HEK293 (cell line): ENCODE results near the gene ATAD1.

Experiments
- GLIS2 ChIP-seq: fragments of 450-650 bp; formaldehyde crosslinking; IDR thresholded peaks from 2 replicates; pipeline ENCODE4 v1.5.1; 2016; ENCODE audit warnings: missing biosample characterization, missing genetic modification characterization
- KLF1 ChIP-seq: fragments of 450-650 bp; formaldehyde crosslinking; IDR thresholded peaks from 2 replicates; pipeline ENCODE4 v1.5.1; 2016; ENCODE audit warnings: missing biosample characterization, missing genetic modification characterization
- MZF1 ChIP-seq: fragments of 450-650 bp; formaldehyde crosslinking; IDR thresholded peaks from 2 replicates; pipeline ENCODE4 v1.5.1; 2017; ENCODE audit warnings: missing biosample characterization, missing genetic modification characterization, borderline replicate concordance
- OSR2 ChIP-seq: fragments of 450-650 bp; formaldehyde crosslinking; IDR thresholded peaks from 2 replicates; pipeline ENCODE4 v1.5.1; 2016; ENCODE audit warnings: missing biosample characterization, missing genetic modification characterization
- REPIN1 ChIP-seq: fragments of 450-650 bp; formaldehyde crosslinking; IDR thresholded peaks from 2 replicates; pipeline ENCODE4 v1.5.1; 2017; ENCODE audit warnings: missing biosample characterization, missing genetic modification characterization, low read depth
- ZNF114 ChIP-seq: fragments of 450-650 bp; formaldehyde crosslinking; IDR thresholded peaks from 2 replicates; pipeline ENCODE4 v1.5.0; 2017; ENCODE audit warnings: missing biosample characterization, missing genetic modification characterization
- ZNF132 ChIP-seq: fragments of 450-650 bp; formaldehyde crosslinking; IDR thresholded peaks from 2 replicates; pipeline ENCODE4 v1.5.1; 2017; ENCODE audit warnings: missing biosample characterization, missing genetic modification characterization, borderline replicate concordance
- ZNF146 ChIP-seq: fragments of 450-650 bp; formaldehyde crosslinking; IDR thresholded peaks from 2 replicates; pipeline ENCODE4 v1.5.1; 2016; ENCODE audit warnings: missing biosample characterization, missing genetic modification characterization
- ZNF169 ChIP-seq: fragments of 450-650 bp; formaldehyde crosslinking; IDR thresholded peaks from 2 replicates; pipeline ENCODE4 v1.5.1; 2016; ENCODE audit warnings: missing biosample characterization, missing genetic modification characterization
- ZNF211 ChIP-seq: fragments of 450-650 bp; formaldehyde crosslinking; IDR thresholded peaks from 2 replicates; pipeline ENCODE4 v1.5.1; 2016; ENCODE audit warnings: low read depth, missing biosample characterization, missing genetic modification characterization
- ZNF302 ChIP-seq: fragments of 450-650 bp; formaldehyde crosslinking; IDR thresholded peaks from 2 replicates; pipeline ENCODE4 v1.5.1; 2016; ENCODE audit warnings: missing biosample characterization, missing genetic modification characterization, low read depth
- ZNF341 ChIP-seq: fragments of 450-650 bp; formaldehyde crosslinking; IDR thresholded peaks from 2 replicates; pipeline ENCODE4; 2016; ENCODE audit warnings: low read depth, missing biosample characterization, missing genetic modification characterization
- ZNF37A ChIP-seq: fragments of 450-650 bp; IDR thresholded peaks from 2 replicates; pipeline ENCODE4 v1.5.1; 2018; ENCODE audit warnings: missing biosample characterization, missing genetic modification characterization
- ZNF426 ChIP-seq: fragments of 450-650 bp; formaldehyde crosslinking; IDR thresholded peaks from 2 replicates; pipeline ENCODE4 v1.5.1; 2017; ENCODE audit warnings: missing biosample characterization, missing genetic modification characterization, mild to moderate bottlenecking, inconsistent platforms, moderate library complexity
- ZNF514 ChIP-seq: fragments of 450-650 bp; formaldehyde crosslinking; IDR thresholded peaks from 2 replicates; pipeline ENCODE4 v1.5.1; 2016; ENCODE audit warnings: missing biosample characterization, missing genetic modification characterization
- ZNF660 ChIP-seq: fragments of 450-650 bp; IDR thresholded peaks from 2 replicates; pipeline ENCODE4 v1.5.1; 2018; ENCODE audit warnings: missing biosample characterization, mild to moderate bottlenecking, missing genetic modification characterization
- TF ChIP-seq, protein P1 (sequence below): fragments of 450-650 bp; formaldehyde crosslinking; IDR thresholded peaks from 2 replicates; pipeline ENCODE4 v1.5.1; 2017; ENCODE audit warnings: missing biosample characterization, mild to moderate bottlenecking, missing genetic modification characterization, moderate library complexity
- TF ChIP-seq, protein P2 (sequence below): IDR thresholded peaks from 2 replicates; pipeline ENCODE4 v1.6.1; 2011; ENCODE audit warnings: mild to moderate bottlenecking, low read depth, low read length, borderline replicate concordance
- TF ChIP-seq, protein P3 (sequence below): fragments of 450-650 bp; formaldehyde crosslinking; IDR thresholded peaks from 2 replicates; pipeline ENCODE4 v1.5.1; 2017; ENCODE audit warnings: missing biosample characterization, missing genetic modification characterization
- TF ChIP-seq, protein P4 (sequence below): fragments of 450-650 bp; formaldehyde crosslinking; IDR thresholded peaks from 2 replicates; pipeline ENCODE4 v1.5.1; 2016; ENCODE audit warnings: missing biosample characterization, missing genetic modification characterization, borderline replicate concordance
- TF ChIP-seq, protein P5 (sequence below): fragments of 450-650 bp; formaldehyde crosslinking; IDR thresholded peaks from 2 replicates; pipeline ENCODE4 v1.5.1; 2016; ENCODE audit warnings: missing biosample characterization, missing genetic modification characterization
- TF ChIP-seq, protein P6 (sequence below): fragments of 450-650 bp; IDR thresholded peaks from 2 replicates; pipeline ENCODE4 v1.5.1; 2018; ENCODE audit warnings: missing biosample characterization, mild to moderate bottlenecking, missing genetic modification characterization
- TF ChIP-seq, protein P7 (sequence below): fragments of 450-650 bp; formaldehyde crosslinking; IDR thresholded peaks from 2 replicates; pipeline ENCODE4 v1.5.1; 2016; ENCODE audit warnings: missing biosample characterization, missing genetic modification characterization
- TF ChIP-seq, protein P8 (sequence below): fragments of 450-650 bp; formaldehyde crosslinking; IDR thresholded peaks from 2 replicates; pipeline ENCODE4 v1.5.1; 2017; ENCODE audit warnings: missing biosample characterization, missing genetic modification characterization

Gene ATAD1

DNA sequence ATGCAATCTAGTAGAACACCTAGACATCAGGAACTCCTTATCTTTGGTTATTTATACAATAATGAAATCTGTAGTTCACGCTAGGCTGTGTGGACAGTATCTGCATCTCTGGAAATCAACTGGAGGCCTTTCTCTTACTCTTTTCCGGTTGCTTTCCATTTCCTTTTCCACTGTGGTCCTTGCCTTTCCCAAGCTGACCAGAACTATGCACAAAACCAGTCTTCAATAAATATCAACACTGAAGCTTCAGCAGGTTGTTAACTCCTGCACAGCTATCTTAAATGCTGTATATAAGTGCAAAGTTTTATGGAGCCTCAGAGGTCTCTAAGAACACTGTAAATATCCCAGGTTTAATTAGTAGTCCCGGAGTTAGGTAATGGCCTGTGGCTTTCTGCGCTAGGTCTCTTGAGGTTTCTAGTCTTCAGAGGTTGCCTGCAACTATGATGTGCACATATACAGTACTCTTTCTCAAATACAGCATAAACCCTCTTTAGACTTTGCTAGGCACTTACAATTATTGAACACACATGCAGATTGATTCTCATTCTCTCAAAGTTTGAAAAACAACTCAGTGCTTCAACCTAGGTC lies 42.9 kb upstream of the ATAD1 start (continued):
- TF ChIP-seq, protein P1, sequence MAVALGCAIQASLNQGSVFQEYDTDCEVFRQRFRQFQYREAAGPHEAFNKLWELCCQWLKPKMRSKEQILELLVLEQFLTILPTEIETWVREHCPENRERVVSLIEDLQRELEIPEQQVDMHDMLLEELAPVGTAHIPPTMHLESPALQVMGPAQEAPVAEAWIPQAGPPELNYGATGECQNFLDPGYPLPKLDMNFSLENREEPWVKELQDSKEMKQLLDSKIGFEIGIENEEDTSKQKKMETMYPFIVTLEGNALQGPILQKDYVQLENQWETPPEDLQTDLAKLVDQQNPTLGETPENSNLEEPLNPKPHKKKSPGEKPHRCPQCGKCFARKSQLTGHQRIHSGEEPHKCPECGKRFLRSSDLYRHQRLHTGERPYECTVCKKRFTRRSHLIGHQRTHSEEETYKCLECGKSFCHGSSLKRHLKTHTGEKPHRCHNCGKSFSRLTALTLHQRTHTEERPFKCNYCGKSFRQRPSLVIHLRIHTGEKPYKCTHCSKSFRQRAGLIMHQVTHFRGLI (tag by site-specific recombination): no peak
- TF ChIP-seq MZF1 (tag by site-specific recombination) (no peak), ZNF660 (tag by site-specific recombination) (no peak), ZNF169 (tag by site-specific recombination) (no peak), ZNF514 (tag by site-specific recombination) (no peak), ZNF132 (tag by site-specific recombination) (no peak), ZNF302 (tag by site-specific recombination) (no peak), OSR2 (tag by site-specific recombination) (no peak), GLIS2 (no peak), ZNF211 (tag by site-specific recombination) (no peak), REPIN1 (tag by site-specific recombination) (no peak), ZNF341 (tag by site-specific recombination) (peak; percentile 5; the same call in 1 of the 2 replicates), ZNF37A (tag by site-specific recombination) (no peak), ZNF146 (tag by site-specific recombination) (no peak), ZNF426 (tag by site-specific recombination) (no peak), ZNF114 (tag by site-specific recombination) (no peak), KLF1 (tag by site-specific recombination) (no peak)
- TF ChIP-seq, protein P2, sequence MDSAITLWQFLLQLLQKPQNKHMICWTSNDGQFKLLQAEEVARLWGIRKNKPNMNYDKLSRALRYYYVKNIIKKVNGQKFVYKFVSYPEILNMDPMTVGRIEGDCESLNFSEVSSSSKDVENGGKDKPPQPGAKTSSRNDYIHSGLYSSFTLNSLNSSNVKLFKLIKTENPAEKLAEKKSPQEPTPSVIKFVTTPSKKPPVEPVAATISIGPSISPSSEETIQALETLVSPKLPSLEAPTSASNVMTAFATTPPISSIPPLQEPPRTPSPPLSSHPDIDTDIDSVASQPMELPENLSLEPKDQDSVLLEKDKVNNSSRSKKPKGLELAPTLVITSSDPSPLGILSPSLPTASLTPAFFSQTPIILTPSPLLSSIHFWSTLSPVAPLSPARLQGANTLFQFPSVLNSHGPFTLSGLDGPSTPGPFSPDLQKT: no peak
- TF ChIP-seq, protein P3, sequence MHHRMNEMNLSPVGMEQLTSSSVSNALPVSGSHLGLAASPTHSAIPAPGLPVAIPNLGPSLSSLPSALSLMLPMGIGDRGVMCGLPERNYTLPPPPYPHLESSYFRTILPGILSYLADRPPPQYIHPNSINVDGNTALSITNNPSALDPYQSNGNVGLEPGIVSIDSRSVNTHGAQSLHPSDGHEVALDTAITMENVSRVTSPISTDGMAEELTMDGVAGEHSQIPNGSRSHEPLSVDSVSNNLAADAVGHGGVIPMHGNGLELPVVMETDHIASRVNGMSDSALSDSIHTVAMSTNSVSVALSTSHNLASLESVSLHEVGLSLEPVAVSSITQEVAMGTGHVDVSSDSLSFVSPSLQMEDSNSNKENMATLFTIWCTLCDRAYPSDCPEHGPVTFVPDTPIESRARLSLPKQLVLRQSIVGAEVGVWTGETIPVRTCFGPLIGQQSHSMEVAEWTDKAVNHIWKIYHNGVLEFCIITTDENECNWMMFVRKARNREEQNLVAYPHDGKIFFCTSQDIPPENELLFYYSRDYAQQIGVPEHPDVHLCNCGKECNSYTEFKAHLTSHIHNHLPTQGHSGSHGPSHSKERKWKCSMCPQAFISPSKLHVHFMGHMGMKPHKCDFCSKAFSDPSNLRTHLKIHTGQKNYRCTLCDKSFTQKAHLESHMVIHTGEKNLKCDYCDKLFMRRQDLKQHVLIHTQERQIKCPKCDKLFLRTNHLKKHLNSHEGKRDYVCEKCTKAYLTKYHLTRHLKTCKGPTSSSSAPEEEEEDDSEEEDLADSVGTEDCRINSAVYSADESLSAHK (tag by site-specific recombination): 0 out of 2 replicates have a peak, but pooled peaks have one; percentile 10
- TF ChIP-seq, protein P4, sequence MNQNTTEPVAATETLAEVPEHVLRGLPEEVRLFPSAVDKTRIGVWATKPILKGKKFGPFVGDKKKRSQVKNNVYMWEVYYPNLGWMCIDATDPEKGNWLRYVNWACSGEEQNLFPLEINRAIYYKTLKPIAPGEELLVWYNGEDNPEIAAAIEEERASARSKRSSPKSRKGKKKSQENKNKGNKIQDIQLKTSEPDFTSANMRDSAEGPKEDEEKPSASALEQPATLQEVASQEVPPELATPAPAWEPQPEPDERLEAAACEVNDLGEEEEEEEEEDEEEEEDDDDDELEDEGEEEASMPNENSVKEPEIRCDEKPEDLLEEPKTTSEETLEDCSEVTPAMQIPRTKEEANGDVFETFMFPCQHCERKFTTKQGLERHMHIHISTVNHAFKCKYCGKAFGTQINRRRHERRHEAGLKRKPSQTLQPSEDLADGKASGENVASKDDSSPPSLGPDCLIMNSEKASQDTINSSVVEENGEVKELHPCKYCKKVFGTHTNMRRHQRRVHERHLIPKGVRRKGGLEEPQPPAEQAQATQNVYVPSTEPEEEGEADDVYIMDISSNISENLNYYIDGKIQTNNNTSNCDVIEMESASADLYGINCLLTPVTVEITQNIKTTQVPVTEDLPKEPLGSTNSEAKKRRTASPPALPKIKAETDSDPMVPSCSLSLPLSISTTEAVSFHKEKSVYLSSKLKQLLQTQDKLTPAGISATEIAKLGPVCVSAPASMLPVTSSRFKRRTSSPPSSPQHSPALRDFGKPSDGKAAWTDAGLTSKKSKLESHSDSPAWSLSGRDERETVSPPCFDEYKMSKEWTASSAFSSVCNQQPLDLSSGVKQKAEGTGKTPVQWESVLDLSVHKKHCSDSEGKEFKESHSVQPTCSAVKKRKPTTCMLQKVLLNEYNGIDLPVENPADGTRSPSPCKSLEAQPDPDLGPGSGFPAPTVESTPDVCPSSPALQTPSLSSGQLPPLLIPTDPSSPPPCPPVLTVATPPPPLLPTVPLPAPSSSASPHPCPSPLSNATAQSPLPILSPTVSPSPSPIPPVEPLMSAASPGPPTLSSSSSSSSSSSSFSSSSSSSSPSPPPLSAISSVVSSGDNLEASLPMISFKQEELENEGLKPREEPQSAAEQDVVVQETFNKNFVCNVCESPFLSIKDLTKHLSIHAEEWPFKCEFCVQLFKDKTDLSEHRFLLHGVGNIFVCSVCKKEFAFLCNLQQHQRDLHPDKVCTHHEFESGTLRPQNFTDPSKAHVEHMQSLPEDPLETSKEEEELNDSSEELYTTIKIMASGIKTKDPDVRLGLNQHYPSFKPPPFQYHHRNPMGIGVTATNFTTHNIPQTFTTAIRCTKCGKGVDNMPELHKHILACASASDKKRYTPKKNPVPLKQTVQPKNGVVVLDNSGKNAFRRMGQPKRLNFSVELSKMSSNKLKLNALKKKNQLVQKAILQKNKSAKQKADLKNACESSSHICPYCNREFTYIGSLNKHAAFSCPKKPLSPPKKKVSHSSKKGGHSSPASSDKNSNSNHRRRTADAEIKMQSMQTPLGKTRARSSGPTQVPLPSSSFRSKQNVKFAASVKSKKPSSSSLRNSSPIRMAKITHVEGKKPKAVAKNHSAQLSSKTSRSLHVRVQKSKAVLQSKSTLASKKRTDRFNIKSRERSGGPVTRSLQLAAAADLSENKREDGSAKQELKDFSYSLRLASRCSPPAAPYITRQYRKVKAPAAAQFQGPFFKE (tag by site-specific recombination): no peak
- TF ChIP-seq, protein P5, sequence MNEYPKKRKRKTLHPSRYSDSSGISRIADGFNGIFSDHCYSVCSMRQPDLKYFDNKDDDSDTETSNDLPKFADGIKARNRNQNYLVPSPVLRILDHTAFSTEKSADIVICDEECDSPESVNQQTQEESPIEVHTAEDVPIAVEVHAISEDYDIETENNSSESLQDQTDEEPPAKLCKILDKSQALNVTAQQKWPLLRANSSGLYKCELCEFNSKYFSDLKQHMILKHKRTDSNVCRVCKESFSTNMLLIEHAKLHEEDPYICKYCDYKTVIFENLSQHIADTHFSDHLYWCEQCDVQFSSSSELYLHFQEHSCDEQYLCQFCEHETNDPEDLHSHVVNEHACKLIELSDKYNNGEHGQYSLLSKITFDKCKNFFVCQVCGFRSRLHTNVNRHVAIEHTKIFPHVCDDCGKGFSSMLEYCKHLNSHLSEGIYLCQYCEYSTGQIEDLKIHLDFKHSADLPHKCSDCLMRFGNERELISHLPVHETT (tag by site-specific recombination): no peak
- TF ChIP-seq, protein P6, sequence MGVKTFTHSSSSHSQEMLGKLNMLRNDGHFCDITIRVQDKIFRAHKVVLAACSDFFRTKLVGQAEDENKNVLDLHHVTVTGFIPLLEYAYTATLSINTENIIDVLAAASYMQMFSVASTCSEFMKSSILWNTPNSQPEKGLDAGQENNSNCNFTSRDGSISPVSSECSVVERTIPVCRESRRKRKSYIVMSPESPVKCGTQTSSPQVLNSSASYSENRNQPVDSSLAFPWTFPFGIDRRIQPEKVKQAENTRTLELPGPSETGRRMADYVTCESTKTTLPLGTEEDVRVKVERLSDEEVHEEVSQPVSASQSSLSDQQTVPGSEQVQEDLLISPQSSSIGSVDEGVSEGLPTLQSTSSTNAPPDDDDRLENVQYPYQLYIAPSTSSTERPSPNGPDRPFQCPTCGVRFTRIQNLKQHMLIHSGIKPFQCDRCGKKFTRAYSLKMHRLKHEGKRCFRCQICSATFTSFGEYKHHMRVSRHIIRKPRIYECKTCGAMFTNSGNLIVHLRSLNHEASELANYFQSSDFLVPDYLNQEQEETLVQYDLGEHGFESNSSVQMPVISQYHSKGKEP (tag by site-specific recombination): peak; percentile 66
- TF ChIP-seq, protein P7, sequence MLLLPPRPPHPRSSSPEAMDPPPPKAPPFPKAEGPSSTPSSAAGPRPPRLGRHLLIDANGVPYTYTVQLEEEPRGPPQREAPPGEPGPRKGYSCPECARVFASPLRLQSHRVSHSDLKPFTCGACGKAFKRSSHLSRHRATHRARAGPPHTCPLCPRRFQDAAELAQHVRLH (tag by site-specific recombination): peak; percentile 5; the same call in 1 of the 2 replicates
- TF ChIP-seq, protein P8, sequence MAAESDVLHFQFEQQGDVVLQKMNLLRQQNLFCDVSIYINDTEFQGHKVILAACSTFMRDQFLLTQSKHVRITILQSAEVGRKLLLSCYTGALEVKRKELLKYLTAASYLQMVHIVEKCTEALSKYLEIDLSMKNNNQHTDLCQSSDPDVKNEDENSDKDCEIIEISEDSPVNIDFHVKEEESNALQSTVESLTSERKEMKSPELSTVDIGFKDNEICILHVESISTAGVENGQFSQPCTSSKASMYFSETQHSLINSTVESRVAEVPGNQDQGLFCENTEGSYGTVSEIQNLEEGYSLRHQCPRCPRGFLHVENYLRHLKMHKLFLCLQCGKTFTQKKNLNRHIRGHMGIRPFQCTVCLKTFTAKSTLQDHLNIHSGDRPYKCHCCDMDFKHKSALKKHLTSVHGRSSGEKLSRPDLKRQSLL (tag by site-specific recombination): no peak
